HG03060 (cell line): ENCODE data around the gene SPAG8.
A peak's percentile ranks its signal among the peaks of the same experiment; 100 is the strongest.

Experiments
- ATAC-seq: cut with Tn5 transposase; IDR thresholded peaks from one replicate; pipeline ENCODE4 v1.9.1; 2021; ENCODE audit warnings: low read depth, moderate number of reproducible peaks; ENCODE audit not compliant: unreplicated experiment

Gene SPAG8

DNA sequence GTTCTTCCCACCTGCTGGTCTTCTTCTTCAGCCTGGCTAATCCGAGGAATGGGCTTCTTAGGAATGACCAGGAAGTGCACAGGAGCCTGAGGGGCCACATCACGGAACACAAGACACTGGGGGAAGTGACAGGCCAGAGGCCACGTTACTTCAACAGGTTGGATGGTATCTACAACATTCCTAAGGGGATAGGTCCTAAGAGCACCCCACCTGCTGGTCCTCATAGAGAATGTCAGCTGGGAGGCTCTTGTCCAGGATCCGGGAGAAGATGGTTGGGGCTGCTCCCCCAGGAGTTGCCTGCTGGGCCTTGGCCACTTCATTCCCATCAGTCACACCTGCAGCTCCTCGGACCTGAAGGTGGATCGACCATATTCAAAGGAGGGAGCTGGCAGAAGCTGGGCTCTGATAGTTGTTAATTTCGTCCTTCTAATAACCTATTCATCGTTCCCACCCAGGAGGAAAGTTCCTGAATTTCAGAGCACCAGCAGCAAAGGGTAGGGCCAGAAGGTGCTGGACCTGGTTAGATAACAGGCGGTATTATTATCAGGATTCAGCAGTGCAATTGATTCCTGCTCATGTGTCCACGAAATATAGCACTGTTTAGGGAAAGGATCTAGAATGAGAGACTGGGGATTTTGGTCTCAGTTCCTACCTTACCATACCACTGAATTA lies 1.5 kb upstream of the SPAG8 start:
- ATAC-seq = no peak

GRCh38 chr9:35811381-35812024 lies 559 bp downstream of the SPAG8 start:
- ATAC-seq = no peak

GRCh38 chr9:35810122-35810521 lies 1.9 kb downstream of the SPAG8 start:
- ATAC-seq = no peak

- no peak for ATAC-seq
These were observed 3.6 kb downstream of the SPAG8 start for GRCh38 chr9:35808433-35808832.

GRCh38 chr9:35806101-35806500 lies 6.0 kb downstream of the SPAG8 start:
- no peak for ATAC-seq

DNA sequence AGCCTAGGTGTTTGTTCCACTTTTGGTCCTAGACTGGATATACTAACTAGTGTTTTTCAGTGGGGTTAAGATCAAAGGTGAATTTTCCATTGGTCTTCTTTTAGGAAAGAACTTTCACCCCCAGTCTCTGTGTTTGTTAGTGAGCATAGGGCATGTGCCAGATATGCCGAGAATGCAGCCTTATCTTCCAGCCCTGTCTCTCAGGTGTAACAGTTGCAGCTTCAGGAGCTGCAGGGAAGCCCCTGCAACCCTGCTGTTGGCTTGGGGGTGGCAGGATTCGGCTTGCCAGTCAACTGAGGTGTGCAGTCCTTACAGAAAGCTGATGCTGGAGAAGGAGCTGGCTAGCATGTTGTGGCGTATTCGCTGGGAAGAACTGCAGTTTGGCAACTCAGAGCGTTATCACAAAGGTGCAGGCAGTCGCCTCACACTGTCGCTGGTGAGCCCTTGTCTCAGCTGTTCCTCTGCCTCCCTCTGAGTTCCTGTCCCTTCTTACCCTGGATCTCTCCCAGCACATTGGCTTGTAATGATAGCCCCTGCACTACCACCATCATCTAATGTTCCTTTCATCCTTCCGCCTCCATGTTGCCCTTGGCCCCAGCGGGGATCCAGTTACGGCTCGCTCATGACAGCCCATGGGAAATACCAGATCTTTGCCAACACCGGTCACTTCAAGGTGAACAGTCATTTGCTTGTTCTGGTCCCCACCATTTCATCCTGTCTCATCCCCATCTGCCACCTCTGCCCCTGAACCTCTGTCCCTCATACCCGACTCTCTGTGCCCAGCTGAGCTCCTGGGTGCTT lies 10.5 kb downstream of the SPAG8 start:
- no peak for ATAC-seq

DNA sequence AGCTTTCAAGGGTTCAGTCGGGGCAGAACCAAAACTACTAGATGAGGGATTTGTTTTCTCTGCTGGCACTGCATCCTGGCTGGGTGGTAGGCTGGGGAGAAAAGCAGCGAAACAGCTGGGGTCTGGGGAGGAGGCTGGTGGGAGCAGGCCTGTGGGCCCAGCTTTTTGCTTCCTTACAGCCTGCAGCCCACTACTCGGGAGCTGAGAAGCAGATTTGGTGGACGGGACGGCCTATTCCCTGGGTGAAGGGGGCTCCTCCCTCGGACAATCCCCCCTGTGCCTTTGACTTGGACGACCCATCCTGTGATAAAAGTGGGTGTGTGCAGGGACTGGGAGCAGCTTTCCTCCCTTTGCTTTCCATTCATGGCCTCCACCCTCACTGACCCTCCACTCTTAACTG lies 11.5 kb downstream of the SPAG8 start:
- no peak for ATAC-seq

DNA sequence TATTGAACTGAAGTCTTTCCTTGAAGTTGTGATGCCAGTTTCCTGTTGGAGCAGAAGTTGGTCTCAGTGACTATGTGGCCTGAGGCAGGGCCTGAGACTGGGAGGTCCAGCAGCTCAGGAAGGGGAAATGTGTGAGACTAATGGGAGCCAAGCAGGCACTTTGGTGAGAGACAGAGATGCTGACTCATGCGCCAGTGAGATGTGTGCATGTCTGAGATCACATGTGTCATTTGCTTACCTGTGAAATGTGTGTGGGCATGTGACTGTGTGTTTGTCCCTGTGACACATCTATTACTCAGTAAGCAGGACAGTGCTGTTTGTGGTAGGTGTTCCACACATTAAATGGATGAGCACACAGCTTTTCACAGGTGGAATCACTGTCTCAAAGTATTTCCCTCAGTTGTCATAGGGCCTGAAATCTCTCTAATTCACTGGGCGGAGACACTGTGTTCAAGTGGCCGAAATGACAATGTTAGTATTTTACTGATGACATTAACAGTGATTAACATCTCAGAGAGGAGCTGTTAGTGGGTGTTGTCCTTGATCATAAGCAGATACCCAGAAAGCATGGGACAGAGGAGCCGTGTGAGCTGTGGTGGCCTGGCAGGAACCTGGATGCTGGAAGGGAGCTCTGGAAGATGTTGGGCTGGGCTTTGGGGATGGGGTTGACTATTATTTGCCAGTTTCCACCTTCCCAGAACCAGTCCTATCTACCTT lies 13.2 kb downstream of the SPAG8 start:
- peak; percentile 63 for ATAC-seq

DNA sequence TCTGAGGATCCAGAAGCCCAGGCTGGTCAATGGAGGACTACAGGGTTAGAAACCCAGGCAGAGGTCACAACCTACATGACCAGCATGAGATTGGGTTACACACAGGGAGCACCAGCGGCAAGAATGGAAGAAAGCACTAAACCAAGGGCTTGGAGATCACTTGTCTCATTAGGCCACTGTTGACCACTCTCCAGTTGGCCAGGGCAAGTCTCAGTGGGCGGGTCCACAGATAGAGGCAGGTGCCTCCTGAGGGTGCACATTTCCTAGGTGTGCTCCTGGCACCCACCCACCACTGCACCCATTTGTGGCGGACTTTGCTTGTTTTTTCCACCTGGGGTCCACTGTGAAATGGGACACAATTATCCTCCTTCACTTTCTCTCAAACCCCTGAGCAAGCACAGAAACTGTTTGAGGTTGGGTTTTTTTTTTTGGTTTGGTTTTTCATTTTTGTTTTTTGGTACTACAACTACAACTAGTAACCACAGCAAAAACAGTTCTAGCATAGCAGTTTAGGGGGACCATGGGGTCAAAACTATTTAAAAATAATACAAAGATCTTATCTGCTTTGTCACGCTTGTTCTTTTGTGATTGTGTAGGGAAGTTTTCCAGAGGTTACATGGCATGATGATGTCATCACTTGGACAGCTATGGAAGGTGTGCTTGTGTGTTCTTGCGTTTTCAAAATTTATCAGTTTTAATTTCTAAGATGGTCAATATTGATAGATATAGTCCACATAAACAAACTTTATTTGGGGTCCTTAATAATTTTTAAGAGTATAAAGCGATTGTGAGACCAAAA lies 14.6 kb downstream of the SPAG8 start:
- no peak for ATAC-seq

GRCh38 chr9:35795695-35796094 lies 16.4 kb downstream of the SPAG8 start:
- no peak for ATAC-seq

GRCh38 chr9:35793461-35793860 lies 18.6 kb downstream of the SPAG8 start:
- ATAC-seq = no peak

DNA sequence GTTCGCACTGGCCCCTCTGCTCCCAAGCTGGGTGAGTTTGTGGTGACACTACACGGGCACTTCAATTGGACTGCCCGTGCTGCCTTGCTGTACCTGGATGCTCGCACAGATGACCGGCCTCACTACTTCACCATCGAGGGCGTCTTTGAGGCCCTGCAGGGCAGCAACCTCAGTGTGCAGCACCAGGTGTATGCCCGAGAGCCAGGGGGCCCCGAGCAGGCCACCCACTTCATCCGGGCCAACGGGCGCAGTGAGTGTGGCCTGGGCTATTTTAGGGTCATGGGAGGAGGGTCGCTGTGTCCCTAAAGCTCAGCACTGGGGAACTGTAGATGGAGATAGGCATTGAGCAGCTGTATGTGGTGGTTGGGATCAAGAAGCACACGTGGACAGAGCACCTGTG lies 19.2 kb downstream of the SPAG8 start:
- ATAC-seq = no peak

DNA sequence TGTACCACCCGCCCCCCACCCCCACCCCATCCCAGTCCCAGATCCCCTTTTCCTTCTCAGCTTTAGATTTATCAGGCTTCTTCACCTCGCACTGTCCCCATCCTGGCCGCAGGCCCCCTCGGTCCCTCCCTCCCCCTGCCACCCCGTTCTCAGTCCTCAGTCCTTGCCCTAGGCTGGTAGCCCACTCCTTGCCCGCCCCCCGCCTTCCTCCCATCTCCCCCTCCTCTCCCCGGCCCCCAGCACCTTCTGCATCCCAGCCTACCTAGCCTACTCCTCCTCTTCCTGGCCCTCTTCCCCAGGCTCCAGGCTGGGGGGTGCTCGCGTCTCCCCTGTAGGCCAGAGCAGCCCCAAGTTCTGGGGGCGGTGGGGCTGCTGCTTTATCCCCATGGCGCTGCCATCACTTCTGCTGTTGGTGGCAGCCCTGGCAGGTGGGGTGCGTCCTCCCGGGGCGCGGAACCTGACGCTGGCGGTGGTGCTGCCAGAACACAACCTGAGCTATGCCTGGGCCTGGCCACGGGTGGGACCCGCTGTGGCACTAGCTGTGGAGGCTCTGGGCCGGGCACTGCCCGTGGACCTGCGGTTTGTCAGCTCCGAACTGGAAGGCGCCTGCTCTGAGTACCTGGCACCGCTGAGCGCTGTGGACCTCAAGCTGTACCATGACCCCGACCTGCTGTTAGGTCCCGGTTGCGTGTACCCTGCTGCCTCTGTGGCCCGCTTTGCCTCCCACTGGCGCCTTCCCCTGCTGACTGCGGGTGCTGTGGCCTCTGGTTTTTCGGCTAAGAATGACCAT lies 19.8 kb downstream of the SPAG8 start:
- no peak for ATAC-seq

GRCh38 chr9:35791297-35791921 lies 20.7 kb downstream of the SPAG8 start, which contains the start of gene NPR2:
Gene NPR2, plus strand, starts transcription at chr9:35791591. Its CDS starts 818 bp downstream, at chr9:35792409.
- no peak for ATAC-seq

DNA sequence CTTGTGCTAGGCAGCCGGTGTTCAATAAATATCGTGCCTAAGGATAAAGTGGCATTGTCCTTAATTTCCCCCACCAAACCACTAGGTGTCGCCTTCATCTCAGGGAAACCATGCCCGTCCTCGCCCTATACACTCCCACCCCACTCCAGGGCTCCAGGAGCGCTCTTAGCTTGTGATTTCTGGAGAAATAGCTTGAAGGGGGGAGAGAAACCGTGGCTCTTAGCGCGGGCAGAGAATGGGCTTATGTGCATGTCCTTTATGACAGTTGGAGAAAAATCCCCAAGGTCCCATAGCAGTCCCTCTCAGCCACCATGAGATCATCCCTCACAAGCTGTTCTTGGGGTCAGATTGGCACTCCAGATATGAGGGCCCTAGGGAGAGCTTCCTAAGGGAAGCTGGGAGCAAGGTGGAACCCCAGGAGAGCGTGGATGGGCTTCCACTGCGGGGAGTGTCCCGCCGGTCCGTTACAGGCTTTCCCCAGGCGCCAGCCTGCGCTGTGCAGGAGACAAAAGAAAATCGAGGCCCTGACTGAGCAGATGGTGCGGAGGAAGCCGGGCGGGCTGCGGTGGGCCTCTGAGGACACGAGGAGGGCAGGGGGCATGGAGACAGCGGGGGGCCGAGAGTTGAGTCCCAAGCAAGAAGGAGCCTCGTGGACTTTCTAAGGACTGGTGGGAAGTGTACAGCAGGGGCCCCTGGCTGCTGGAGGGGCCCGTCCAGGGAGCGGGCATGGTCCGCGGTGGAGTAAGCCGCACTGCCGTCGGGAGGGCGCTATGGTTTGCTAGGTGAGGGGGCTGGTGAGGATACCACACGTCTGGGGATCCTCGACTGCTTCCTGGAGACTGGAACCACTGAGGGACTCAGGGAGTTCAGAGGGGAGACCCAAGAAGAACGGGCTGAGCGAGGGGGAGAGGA lies 21.4 kb downstream of the SPAG8 start:
- ATAC-seq = no peak

GRCh38 chr9:35790025-35790384 lies 22.1 kb downstream of the SPAG8 start:
- no peak for ATAC-seq

GRCh38 chr9:35789541-35789940 lies 22.5 kb downstream of the SPAG8 start:
- ATAC-seq = no peak

- ATAC-seq = no peak
These were observed 28.6 kb downstream of the SPAG8 start for GRCh38 chr9:35783418-35783817.
